H1 (cell line): ENCODE results near the gene PRR5L. TPM values are rescaled to one million over a fixed set of nuclear protein-coding genes. Genes with fewer than 3 reads are reported as not detected.

ENCODE experiments used
- polyA plus RNA-seq, 7 experiments: library from polyadenylated mRNA; depleted of rRNA in 3 of 7; stranded (reverse) in 5 of 7; unstranded in 2 of 7; fragments of >200 nt in 5 of 7; fragments of 200-250 nt in 2 of 7; gene quantifications; 1 replicate in 5 of 7; 2 replicates in 1 of 7; 4 replicates in 1 of 7; pipeline versions ENCODE4 v1.2.1 to v1.2.3, GENCODE V29; 2011 to 2013; ENCODE audit warnings: missing spikeins in 2 of 7, mixed read lengths in 2 of 7
- total RNA-seq: library from RNA; stranded (reverse); fragmentation: NEBNext Ultra II Directional; extraction: Animal tissue kit (Norgen Biotek cat#: 25700); gene quantifications from 2 replicates; pipeline ENCODE4 v1.2.1, GENCODE V29; 2021
- TF ChIP-seq, protein P1 (sequence below): fragments of 300-600 bp; sonication (generic); IDR thresholded peaks from 2 replicates; pipeline ENCODE4 v1.7.1; 2012; ENCODE audit warnings: low read length, moderate library complexity, mild to moderate bottlenecking, inconsistent platforms; ENCODE audit not compliant: insufficient replicate concordance

PRR5L gene
- total and polyA plus RNA-seq, 2 of the 8 experiments (the other 6 are each of a cell fraction or from before 2014, with no cell fraction given), result 6.6 to 10.1 TPM

DNA sequence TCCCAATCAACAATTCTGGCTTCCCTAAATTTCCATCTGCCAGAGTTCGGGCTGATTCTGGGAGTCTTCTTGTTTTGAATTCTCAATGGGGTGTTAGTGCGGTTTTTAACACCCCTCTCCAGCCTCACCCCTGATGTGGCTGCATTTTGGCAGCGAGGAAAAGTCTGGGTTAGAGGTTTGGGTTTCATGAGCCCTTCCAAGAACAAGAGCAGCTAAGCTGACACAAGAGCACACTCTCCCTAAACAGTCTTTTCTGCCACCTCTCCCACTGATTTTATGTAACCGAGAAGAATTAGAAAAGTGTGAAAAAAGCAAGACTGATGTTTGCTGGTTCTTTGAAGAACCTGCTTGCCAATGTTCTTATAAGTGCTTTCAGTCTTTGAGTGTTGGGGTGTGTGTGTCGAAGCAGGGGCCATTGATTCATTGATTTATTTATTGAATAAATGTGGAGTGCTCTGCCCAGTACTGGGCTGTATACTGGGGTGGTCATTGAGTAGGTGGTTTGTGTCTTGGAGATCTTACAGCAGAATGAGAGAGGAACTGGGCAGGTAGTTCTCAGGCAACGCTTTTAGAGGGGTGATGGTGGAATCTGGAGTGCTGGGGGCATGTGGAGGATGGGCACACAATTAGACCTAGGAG lies 112.5 kb downstream of the PRR5L start (continued):
- TF ChIP-seq, protein P1, sequence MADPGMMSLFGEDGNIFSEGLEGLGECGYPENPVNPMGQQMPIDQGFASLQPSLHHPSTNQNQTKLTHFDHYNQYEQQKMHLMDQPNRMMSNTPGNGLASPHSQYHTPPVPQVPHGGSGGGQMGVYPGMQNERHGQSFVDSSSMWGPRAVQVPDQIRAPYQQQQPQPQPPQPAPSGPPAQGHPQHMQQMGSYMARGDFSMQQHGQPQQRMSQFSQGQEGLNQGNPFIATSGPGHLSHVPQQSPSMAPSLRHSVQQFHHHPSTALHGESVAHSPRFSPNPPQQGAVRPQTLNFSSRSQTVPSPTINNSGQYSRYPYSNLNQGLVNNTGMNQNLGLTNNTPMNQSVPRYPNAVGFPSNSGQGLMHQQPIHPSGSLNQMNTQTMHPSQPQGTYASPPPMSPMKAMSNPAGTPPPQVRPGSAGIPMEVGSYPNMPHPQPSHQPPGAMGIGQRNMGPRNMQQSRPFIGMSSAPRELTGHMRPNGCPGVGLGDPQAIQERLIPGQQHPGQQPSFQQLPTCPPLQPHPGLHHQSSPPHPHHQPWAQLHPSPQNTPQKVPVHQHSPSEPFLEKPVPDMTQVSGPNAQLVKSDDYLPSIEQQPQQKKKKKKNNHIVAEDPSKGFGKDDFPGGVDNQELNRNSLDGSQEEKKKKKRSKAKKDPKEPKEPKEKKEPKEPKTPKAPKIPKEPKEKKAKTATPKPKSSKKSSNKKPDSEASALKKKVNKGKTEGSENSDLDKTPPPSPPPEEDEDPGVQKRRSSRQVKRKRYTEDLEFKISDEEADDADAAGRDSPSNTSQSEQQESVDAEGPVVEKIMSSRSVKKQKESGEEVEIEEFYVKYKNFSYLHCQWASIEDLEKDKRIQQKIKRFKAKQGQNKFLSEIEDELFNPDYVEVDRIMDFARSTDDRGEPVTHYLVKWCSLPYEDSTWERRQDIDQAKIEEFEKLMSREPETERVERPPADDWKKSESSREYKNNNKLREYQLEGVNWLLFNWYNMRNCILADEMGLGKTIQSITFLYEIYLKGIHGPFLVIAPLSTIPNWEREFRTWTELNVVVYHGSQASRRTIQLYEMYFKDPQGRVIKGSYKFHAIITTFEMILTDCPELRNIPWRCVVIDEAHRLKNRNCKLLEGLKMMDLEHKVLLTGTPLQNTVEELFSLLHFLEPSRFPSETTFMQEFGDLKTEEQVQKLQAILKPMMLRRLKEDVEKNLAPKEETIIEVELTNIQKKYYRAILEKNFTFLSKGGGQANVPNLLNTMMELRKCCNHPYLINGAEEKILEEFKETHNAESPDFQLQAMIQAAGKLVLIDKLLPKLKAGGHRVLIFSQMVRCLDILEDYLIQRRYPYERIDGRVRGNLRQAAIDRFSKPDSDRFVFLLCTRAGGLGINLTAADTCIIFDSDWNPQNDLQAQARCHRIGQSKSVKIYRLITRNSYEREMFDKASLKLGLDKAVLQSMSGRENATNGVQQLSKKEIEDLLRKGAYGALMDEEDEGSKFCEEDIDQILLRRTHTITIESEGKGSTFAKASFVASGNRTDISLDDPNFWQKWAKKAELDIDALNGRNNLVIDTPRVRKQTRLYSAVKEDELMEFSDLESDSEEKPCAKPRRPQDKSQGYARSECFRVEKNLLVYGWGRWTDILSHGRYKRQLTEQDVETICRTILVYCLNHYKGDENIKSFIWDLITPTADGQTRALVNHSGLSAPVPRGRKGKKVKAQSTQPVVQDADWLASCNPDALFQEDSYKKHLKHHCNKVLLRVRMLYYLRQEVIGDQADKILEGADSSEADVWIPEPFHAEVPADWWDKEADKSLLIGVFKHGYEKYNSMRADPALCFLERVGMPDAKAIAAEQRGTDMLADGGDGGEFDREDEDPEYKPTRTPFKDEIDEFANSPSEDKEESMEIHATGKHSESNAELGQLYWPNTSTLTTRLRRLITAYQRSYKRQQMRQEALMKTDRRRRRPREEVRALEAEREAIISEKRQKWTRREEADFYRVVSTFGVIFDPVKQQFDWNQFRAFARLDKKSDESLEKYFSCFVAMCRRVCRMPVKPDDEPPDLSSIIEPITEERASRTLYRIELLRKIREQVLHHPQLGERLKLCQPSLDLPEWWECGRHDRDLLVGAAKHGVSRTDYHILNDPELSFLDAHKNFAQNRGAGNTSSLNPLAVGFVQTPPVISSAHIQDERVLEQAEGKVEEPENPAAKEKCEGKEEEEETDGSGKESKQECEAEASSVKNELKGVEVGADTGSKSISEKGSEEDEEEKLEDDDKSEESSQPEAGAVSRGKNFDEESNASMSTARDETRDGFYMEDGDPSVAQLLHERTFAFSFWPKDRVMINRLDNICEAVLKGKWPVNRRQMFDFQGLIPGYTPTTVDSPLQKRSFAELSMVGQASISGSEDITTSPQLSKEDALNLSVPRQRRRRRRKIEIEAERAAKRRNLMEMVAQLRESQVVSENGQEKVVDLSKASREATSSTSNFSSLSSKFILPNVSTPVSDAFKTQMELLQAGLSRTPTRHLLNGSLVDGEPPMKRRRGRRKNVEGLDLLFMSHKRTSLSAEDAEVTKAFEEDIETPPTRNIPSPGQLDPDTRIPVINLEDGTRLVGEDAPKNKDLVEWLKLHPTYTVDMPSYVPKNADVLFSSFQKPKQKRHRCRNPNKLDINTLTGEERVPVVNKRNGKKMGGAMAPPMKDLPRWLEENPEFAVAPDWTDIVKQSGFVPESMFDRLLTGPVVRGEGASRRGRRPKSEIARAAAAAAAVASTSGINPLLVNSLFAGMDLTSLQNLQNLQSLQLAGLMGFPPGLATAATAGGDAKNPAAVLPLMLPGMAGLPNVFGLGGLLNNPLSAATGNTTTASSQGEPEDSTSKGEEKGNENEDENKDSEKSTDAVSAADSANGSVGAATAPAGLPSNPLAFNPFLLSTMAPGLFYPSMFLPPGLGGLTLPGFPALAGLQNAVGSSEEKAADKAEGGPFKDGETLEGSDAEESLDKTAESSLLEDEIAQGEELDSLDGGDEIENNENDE, result no peak
- TF ChIP-seq, all 59 proteins: peak for 0
